Medulla oblongata (tissue), 1 donor: ENCODE data around the gene SPR.
"Not testable (repeated sequence)": the region's sequence is repeated elsewhere in the genome, so short reads cannot be mapped to it uniquely, and the experiment has no call there.

Source experiments
- DNase-seq: peaks from one replicate; pipeline ENCODE4 v3.0.0-alpha.2; 2015; ENCODE audit errors: extremely low spot score

SPR gene

GRCh38 chr2:72888438-72889202 is 1.4 kb downstream of the SPR start:
- DNase-seq, result no peak

GRCh38 chr2:72889991-72890390 is 2.8 kb downstream of the SPR start:
- DNase-seq, result no peak

DNA sequence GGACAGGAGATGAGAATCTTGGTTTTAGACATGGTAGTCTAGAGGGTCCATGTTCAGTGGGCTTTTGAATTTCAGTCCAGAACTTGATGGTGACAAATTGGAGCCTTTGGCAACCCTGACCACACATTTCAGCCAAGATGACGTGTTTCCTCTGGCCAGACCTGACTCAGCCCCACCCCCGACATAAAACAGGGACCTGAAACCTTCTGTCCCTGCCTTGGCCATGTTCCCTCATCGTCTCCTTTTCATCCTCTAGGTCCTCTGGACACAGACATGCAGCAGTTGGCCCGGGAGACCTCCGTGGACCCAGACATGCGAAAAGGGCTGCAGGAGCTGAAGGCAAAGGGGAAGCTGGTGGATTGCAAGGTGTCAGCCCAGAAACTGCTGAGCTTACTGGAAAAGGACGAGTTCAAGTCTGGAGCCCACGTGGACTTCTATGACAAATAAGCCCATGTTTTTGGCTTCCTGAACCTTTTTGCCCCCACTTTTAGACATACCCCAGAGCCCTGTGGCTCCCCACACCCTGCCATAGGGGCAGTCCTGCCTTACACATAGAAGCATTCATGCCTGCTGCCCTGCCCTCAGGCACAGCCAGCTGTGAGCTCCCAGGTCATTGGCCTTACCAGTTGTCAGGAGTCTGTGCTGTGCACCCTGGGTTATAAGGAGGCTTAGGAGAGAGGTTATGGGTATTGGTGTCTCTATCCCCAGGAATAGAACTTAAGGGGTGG is 4.0 kb downstream of the SPR start:
- DNase-seq, result no peak

DNA sequence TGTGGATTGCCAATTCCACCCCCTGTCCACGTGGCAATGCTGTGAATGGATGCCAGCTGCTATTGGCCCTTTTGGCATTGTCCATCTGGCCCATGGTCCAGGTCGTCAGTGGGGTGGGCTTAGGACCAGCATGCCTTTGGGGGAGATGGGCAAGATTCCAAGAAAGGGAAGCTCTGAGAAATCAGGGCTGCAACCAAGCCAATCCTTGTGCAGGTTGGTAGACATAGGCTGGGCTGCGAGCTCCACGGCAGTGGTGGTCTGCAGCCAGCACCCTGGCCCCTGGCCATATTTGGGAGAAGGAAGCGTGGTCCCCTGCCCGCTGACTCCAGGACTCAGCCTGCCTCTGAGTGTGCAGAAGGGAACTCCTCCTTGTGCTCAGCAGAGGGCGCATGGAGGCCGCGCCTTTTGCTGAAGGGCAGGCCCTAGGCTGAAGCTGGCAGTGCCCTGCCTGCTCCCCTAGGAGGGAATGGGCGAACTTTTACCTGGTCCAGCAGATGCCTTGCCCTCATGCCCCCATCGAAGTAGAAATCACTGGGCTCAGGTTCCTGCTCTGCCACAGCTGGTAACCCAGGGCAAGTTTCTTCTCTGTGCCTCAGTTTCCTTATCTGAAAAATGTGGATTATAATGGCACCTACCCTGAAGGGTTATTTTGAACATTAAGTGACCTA is 5.4 kb downstream of the SPR start:
- DNase-seq, result peak; percentile 79

- DNase-seq, result no peak
Measured at GRCh38 chr2:72893594-72894319, 6.5 kb downstream of the SPR start.

- no peak for DNase-seq
Measured at GRCh38 chr2:72894514-72894913, 7.3 kb downstream of the SPR start.

DNA sequence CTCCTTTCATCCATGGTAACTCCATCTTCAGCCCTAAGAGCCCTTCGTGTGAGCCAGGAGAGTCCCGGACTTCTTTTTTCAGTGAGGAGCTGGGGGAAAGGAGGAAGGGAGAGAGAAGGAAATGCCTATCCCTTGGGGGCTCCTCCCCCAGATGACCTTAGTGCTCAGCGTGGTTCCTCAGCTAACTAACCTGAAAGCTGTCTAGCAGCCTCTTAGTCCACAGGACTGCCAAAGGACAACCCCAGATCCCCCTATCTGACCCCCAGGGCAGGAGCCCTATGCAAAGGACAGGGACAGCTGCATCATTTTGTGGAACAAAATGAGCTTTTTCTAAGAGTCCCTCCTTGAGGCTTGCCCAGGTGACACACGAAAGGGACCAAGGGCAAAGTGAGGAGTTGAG is 7.9 kb downstream of the SPR start:
- DNase-seq, result no peak

- DNase-seq, result no peak
Measured at GRCh38 chr2:72895759-72896281, 8.6 kb downstream of the SPR start.

- no peak for DNase-seq
Measured at GRCh38 chr2:72896446-72896845, 9.2 kb downstream of the SPR start.

GRCh38 chr2:72897785-72898584 is 10.8 kb downstream of the SPR start:
- DNase-seq, result no peak

DNA sequence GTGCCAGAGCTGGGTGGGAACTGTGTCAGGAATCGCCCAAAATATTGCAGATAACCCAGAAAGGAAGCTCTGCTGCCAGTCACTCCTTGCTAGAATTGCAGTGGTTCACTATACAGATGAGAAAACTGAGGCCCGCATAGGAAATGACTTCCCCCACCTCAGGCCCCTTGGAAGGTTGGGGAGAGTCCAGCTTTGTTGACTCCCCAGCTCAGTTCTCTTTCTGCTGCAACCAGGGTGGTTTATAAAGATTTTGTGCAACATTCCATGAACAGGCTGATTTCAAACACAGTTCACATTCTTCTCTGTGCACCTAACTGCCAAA is 11.3 kb downstream of the SPR start:
- DNase-seq, result no peak

- DNase-seq, result no peak
Measured at GRCh38 chr2:72900191-72900825, 13.1 kb downstream of the SPR start.

DNA sequence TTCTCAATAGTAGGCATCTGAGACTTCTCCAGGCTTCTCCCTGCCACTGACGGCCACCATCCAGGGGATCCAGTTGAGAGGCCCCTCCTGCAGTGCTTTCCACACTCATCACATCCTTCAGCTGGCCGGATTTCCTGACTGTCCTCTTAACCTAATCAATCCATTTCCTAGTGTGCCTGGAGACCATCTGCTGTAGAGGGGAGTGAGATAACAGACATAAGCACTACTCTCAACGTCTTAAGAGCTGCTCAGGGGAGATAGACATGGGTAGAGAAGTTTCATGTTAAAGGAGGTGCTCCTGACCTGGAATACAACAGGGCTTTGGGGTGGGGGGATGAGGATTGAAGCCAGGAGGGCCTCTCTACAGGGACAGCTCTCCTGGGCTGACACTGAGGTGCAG is 14.2 kb downstream of the SPR start:
- DNase-seq, result no peak

DNA sequence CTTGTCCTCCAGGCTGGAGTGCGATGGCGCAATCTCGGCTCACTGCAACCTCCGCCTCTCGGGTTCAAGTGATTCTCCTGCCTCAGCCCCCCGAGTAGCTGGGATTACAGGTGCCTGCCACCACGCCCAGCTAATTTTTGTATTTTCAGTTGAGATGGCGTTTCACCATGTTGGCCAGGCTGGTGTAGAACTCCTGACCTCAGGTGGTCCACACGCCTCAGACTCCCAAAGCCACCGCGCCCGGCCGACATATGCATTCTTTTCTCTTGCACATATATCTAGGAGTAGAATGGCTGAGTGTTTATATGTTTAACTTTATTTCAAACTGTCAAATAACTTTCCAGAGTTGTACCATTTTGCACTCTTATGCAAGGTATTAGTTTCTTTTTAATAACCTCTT is 20.2 kb downstream of the SPR start:
- not testable (repeated sequence) for DNase-seq

DNA sequence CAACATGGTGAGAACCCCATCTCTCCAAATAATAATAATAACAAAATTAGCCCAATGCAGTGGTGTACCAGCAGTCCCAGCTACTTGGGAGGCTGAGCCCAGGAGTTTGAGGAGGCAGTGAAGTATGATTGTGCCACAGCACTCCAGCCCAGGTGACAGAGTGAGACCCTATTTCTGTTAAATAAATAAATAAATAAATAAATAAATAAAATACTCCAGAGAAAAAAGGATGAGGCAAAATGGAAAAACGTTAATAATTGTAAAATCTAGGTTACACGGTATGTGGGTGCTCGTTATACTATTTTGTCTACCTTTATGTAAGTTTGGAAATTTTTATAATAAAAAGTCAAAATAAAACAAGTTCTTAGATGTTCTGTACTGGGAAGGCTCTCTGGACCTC is 21.5 kb downstream of the SPR start:
- no peak for DNase-seq

DNA sequence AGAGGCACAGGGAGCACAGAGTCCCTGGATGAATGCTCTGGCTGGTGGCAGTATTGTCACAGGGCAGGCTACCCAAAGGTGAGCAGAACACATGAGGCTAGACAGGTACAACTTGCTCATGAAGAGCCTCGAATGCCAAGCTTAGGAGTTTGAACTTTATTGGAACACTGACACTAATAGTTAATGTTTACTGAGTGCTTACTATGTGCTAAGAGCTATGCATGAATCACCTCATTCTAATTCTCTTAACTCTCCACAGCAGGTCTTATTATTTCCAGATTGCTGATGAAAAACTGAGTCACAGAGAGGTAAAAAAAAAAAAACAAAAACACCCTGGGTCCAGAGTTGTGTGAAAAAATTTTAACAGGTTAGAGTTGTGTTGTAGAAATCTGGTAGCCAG is 24.0 kb downstream of the SPR start:
- DNase-seq, result no peak

- no peak for DNase-seq
Measured at GRCh38 chr2:72913486-72914205, 26.4 kb downstream of the SPR start.

DNA sequence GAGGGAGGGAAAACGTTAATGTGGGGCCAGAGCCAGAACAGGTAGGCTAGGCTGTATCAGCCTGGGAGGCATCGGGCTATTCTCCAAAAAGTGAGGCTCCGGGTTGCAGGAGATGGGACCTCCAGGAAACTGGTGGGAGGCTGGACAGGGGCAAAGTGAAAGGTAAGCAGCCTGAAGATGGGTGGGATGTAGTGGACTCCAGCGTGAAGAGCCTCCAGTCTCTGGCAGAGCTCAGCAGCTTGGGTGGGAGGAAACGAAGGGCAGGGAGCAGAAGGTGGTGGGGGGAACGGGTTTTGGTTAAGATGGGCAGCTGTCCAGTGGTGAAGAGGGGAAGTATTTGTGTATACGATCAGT is 27.0 kb downstream of the SPR start:
- DNase-seq, result no peak

DNA sequence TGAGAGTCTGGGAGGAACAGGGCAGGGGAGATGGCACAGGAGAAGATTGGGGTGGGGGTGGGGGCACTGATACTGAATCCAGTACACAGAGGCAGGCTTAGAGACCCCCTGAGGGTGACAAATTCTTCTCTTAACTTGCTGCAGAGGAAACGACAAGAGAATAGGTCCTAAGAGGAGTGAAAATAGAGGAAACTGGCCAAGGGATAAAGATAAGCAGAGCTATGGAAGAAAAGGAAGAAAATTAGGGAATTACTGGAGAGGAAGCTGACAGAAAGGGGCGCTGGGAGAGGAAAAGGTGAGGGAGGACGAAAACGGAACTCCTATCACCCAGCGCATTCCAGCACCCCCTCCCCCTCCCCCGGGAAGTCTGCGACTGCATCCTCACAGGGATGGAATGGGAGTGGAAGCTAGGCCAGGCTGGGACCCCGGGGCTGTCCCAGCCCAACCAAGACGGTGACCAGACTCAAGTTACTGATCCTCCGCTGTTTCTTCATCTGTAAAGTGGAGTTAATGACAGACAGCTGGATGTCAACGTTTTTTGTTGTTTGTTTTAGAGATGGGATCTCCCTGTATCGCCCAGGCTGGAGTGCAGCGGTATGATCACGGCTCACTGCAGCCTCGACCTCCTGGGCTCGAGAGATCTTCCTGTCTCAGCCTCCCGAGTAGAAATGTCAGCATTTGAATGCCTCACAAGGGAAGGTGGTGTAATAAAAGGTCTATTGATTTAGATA is 27.5 kb downstream of the SPR start:
- no peak for DNase-seq
